Stimulated activated naive CD4-positive, alpha-beta T cell treated with Interleukin-2 at 50 U/mL for 16 hours (primary cell): ENCODE results near the gene HOXA7.

Source experiments
- DNase-seq: peaks from one replicate; lab custom pipeline; 2025; lab: John Stamatoyannopoulos, UW

Gene HOXA7

DNA sequence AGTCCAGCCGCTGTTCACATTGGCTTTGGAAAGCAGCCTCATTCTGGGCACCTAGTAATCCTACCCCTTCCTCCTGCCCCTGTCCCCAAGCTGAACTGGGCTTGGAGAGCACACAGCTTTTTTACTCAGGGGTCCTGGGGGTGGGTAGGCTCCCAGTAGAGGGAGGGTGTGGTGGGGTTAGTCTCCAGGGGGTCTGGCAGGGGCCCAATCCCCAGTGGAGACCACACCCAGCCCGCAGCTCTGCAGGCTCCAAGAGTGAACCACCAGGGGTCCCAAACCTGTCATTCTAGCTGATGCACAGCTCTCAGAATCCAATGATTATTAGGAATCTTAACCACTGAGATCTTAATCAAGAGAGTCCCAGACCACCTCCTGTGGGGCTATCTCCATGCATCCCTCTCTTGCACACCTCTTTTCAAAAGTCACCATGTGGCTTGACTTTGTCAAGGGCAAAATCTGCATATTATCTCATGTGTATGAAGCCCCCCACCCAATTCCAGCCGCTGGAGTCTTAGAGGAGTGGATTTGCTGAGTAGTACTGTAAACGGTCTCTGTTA, 25.9 kb upstream of the HOXA7 start:
- no peak for DNase-seq

DNA sequence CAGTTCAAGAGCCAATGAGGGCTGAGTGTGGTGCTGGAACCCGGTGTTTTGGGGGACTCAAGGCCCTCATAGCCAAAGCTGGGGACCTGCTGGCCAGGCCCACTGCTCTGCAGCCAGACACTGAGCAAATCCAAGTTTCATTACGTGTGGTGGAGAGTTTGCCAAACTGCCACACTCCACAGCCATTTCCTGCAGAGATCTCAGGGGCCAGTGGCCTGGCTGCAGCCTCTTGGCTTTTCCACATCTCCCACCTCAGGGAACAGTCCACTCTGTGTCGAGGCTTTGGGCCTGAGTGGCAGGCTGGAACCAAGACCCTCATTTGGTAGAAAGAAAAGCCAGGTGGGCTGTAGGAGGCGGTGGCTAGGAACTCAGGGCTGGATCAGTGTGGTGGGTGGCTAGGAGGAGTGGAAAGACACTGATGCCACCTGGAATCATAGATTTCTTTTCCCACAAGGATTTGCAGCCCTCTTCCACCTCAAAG, 25.4 kb upstream of the HOXA7 start:
- DNase-seq = no peak

DNA sequence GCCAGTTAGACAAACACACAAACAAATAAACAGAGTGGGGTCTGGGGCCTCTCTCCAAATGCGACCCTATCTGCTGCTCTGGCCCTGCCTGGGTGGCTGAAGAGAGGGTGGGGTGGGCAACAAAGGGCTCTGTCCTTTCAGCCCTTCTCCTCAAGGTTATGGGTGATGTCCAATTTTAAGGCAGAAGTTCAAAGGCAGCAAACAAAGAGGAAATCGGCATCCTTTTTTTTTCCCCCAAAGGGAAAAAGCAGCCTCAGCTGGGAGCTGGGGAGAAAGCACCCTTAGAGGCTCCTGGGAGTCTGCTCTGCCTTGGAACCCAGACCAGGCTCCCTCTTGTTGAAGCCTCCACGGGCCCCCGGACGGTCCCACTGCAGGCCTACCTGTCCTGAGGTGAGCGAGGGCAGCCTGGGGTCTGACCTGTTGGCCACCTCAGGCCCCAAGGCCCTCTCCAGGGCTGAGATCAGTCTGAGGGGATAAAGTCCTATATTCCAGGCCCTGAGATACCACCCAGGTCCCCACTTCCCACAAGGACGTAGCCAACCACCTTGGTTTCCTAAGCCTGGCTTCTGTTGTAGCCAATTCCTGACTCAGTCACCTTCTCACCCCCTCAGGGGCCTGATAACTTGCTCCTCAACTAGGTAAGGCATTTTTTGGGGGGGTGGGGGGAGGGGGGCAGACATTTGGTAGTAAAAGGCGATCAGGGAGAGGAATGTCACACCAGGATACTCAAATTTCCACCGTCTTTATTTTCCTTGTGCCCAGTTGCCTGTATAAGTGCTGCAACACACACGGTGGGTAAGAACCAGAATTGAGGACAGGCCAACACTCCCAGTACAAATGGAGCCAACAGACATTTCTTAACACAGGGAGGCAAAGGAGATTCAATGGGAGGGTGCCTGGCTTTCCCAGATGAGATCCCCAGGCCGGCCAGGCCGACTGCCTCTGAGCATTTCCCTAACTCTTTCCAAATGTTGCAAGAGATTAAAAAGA, 24.3 kb upstream of the HOXA7 start:
- DNase-seq = no peak

DNA sequence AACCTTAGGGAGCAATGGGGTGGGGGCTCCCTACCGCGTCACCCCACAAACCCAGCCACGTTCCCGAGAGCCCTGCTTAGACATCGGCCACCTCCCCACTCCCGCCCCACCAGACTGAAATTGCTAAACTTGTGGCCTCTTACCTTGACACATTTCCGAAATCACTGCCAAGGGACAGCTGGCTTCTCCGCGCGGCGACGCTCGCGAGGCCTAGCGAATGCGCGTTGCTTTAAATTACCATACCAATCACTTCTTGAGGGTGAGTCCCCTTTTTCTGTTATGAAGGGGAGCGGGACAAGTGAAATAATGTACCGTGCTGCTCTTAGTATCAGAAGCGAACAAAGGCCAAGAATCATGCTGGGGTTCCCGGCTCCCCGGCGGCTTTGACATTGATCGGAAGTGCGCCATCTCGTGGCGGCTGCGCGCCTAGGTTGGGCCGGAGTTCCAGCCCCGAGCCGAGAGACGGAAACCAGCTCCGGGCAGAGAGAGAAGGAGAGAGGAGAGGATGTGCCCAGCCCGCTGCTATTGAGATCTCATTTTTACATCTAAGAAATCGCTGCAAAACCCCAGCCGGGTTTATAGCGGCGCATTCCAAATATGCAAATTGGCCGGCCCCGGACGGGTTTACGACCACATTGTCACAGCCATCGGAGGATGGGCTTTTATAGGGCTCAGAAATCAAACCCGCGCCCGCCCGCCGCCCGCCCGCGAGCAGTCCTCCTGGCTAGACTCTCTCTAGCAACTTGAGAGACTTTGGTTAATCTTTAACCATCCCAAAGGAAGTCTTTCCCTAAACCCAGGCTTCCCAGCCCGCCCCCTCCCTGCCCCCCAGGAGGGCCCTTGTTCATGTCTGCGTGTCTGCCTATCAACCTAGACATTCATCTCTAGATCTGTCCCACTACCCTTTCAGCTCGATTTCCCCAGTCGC, 23.3 kb upstream of the HOXA7 start:
- DNase-seq = peak; percentile 36

DNA sequence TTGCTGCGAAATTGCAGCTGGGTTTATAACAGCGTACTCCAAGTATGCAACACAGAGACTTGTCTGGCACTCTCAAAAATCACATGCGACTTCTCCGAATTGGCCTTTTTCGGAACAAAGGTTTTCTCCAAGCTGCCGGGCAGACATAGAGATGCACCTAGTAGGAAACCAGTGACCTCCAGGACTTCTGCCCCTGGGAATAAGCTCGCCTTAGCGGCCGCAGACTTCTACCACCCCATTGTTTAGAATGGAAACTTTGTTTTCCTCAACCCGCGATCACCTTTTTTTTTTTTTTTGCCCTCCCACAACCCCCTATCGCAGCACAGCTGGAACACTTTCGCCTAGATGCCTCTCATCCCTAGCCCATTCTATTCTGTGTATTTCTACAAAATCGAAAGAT, 22.6 kb upstream of the HOXA7 start:
- DNase-seq = no peak

DNA sequence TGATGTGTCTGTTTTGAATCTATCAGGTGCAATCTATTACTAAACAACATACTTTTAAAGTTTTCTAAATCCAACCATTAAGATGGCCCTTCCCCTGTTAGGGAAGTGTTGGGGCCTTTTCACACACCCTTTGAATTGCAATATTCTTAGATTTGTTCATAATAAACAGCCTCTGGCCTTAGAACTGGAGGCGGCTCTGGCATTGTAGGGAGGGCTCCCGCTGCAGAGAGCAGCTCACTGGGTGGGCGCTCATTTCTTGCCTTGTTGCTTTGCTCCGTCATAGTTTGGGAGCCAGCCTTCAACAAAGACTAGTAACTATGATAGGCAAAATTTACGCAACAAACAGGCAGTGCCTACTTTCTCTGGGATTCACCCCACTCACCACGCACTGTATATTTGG, 21.9 kb upstream of the HOXA7 start:
- no peak for DNase-seq

DNA sequence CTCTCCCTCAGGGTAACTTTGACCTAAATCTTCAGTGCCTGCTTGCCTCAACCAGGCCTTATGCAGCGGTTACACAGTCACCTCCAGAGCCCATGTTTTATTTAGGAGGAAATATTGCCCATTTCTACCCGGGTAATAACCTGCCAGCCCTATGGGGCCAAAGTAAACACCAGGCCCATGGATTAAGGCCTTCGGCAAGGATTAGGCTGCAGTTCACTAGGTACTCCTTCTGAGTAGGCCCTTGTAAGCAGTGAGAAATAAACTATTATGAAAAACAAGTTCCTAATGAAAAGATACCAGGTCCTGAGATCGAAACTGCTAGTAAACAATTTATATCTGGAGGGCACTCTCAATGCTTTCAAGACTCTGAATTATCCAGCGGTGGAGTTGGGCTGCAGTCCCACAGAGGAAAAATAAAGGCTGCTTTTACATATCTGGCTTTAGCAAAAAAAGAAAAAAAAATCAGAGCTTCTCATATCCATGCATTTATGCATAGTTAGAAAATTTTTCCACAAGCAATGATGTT, 21.4 kb upstream of the HOXA7 start:
- DNase-seq = no peak

DNA sequence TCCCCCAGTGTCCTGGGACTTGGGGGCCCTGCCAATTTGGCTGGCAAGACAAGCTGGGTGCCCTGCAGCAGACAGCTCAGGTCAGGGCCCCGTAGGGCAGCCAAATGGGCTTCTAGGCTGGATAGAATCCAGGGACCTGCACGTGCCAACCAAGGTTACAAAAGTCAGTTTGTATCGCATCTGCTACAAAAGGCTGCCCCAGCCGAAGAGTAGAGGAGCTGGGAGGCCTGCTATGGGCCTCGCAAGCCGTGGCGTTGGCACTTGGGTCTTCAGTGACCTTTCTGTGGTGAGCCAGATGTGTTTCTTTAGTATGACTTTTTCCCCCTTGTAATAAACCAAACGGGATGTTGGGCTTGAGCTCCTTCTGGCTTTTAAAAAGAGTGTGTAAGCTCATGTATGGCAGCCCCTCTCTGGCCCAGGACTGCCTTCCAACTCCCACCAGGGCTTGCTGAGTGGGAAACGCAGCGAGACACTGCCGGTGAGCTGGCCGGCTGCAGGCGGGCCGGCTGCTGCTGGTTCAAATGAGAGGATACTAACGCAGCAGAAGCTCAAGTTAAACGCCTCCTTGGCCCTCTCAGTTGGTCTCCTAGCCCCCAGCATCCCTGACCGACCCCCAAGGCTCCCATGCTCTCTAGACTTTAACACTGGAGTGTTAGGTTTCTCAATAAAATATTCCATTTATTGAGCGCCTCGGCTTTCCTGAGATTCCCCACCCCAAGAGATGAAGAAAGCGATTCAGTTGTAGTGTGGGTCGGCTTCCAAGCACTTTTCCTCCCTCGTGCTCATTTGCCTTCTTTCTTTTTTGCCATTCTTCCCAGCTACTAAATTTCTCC, 20.7 kb upstream of the HOXA7 start:
- no peak for DNase-seq

DNA sequence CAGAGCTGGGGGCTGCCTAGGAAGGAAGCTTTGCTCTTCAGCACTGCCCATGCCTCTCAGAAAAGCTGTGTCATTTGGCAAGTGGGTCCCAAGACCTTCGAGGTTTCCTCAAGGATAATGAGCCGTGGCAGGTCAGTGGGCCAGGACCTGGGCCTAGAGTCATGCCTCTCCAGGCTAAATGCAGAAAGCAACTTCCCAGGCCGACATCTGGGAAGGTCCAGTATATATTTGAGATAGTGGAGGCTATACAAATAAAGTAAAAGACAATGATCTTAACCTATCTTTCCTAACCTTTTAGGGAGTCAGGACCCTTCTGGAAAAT, 20.0 kb upstream of the HOXA7 start:
- DNase-seq = no peak

DNA sequence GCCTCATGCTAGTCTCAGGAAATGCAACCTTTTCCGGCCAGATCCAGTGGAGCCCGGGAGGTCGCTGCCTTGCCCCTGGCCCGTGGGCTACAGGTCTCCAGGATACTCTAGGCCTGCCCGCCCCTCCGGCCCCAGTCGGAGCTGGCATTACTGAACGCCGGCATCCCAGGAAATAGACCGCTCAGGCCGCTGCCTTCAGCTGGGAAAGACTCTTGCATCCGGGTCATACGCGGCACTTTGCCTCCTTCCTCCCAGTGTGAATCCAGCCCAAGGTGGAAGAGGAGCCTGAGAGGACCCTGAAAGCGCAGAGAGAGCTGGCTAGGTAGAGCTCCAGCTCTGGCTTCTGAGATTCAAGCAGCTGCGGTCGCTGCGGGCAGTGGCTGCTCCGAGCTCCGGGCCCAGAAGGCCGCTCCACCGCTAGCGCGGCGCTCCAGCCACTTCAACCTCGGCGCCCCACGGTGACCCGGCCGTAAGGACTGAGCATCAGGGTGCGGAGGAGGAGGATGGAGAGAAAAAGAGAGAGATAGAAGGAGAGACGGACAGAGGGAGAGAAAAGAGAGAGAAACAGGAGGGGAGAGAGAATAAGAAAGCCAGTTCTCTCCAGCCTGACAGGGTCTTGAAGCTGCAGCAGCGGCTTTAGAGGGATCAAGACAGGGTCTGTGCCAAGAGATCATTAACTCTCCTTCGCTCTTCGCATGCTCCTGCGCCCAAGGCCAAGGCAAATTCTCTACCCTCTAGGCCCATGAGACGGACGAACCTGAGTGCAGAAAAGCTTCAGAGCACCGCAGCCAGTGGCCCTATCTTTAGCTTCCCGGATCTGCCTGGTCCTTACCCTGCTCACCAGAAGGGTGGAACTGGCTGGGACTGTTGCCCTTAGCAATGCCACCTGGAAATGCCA, 19.4 kb upstream of the HOXA7 start:
- no peak for DNase-seq

DNA sequence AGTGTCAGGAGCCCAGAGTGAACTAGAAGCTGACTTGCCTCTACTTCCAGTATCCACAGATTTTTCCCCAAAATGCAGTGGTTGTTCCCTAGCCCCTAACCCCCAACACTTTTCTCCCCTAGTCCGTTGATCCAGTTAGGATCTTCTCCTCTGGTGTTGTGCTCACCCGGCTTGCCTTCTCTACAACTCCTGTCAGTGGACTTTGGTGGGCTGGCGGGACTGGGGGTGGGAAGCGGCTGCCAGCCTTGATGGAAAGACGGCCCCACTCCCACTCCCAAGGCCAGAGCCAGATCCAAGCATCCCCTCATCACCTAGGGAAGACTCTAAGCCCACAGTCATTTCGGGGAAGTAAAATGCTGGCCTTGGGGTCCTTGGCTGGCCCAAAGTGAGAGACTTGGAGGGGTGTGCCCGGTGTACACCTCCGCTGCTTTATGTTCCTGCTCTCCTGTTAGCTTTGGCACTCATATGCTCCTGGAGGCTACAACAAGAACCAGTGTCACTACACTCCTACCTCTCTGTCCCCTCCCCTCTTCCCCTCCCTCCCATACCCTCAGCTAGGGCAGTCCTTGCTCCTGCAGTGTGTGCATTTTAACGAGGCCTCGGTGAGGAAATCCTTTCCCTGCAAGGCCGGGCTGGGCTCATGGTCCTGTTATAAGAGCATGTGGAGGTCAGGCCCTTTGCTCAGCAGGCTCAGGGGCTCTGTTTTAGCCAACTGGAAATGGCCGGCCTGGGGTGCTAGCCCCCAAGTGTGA, 18.6 kb upstream of the HOXA7 start:
- DNase-seq = no peak

DNA sequence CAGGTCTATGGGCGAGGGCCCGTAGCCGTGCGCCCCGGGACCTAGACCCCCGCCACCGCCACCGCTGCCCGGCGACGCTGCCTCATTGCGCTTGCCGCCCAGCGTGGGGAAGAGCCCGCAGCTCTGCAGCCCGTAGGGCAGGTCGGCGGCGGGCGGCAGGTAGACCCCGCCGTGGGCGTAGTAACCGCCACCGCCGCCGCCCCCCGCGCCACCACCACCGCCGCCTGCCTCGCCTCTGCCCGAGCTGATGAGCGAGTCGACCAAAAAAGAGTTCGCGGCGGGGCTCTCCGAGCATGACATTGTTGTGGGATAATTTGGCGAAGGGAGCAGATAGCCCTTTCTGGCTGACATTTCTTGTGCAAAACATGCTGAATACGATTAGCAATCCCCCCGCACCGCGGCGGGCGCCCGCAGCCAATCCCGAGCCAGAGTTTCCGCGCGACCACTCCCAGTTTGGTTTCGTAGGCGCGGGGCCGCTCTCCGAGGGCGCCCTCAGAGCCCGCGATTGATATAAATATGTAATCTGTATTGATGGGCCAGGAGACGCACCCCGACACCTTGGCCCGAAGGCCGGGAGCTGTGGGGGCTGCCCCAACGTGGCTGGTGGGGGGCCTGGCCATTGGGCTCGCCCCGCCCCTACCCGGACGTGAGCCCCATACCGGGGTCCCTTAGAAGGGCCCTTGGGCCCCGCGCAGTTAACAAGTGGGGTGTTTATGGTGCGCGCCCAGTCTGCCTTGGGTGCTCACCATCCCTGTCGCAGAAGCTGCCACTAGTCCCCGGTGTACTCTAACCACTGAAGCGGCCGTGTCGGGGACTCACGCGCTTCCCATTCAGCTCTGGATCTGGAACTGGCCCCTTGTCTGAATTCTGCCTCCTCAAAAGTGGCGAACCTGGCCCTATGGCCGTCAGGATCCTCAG, 17.7 kb upstream of the HOXA7 start, which contains the start of gene HOXA10:
Gene HOXA10 (minus strand): TSS at position 365 of the 918 bp plus-strand sequence. CDS start 14 bp downstream, at position 351.
- DNase-seq = no peak

DNA sequence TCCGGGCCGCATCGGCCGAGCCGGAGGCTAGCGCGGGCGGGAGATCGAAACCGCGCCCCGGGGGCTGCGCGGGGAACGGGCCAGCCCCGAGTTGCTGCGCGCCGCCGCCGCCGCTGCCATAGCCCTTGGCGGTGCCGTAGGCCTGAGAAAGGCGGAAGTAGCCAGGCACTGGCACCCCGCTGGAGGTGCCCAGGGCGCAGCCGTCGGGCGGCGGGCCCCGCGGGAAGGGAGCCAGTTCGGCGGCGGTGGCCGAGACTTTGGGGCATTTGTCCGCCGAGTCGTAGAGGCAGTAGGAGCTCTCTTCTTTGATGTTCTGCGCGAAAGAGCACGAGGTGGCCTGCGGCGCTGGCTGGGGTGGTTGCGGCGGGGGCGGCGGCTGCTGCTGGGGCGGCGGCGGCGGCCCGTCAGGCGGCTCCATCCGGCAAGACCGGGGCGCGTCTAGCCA, 17.1 kb upstream of the HOXA7 start:
- DNase-seq = no peak

DNA sequence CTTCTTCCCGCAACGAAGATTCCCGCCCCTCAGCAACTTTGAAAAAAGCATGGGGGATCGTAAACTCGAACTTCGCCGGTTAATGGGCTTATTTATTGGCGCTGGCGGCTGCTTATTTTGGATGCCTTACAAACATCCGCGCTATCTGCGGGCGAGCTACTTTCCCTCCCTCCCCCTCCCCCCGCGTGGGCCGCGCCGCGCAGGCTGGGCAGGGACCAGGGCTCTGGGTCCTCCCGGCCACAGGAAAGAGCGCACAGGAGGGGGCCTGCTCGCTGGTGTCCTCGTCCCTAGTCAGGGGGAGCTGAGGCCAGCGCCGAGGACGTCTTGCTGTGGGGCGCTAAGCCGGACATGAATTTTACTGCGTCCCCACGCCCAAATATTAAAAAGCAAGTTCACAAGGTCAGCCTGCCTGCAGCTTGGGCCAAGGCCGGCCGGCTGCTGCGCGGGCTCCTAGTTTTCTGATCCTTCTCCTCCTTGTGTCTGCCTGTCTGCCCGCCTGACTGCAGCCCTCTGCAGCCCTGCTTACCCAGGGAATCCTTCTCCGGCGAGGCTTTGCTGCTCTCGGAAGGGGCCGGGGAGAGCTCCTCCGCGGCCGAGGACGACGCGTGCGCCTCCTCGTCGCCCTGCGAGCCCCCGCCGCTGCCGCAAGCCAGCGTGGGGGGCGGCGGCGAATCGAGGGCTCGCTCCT, 16.5 kb upstream of the HOXA7 start:
- DNase-seq = no peak

DNA sequence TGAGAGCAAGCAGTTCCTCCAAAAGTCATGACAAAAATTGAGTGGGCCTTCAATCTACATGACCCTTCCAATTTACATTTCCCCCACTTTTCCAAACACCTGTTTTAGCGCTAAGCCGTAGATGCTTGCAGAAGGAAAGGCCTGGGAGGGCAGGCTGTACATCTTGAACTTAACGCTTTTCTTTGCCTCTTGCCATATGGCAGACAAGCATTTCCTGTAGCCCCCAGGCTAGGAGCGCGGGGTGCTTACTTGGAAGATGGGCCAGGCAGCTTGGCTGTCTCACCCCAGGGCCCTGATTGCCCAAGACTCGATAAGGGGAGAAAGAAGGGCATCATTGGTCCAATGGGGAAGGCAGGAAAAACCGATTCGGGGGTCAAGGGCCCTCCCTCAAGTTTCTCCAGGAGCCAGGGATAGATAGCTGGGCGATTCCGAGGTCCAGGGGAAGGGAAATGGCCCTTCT, 15.9 kb upstream of the HOXA7 start:
- no peak for DNase-seq

DNA sequence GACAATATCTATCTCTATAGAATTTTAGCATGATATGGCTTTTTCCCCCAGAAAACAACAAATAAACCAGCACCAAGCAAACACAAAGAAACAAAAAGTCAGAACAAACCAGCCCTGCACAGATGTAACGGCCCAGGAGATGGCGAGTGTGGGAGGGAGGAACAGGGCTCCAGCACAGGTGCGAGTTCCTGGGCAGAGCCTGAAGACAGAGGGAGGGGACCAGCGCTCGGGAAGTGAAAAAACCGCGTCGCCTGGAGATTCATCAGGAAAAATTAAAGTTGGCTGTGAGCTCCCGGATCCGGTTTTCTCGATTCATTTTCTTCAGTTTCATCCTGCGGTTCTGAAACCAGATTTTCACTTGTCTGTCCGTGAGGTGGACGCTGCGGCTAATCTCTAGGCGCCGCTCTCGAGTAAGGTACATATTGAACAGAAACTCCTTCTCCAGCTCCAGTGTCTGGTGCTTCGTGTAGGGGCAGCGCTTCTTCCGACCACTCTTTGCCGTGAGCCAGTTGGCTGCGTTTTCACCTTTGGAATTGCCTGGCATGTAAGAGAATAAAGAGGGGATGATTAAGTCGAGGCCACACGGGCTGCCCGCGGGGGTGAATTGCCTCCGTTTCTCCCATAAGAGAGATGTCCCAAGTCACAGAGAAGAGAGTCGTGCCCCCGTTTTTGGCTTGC, 15.3 kb upstream of the HOXA7 start:
- no peak for DNase-seq

DNA sequence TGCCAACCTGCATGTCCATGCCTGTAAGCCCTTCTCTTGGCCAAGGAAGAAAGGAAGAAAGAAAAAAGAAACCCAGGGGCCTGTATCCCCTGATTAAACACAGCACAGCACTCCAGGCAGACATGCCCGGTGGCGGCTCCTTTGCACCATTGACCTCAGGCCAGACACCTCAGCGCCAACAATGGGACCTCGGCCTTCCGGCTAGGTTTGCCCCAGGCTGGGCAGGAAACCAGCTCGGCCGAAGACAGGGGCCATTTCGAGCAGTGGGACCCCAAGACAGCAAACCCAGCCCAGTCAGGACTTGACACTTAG, 14.8 kb upstream of the HOXA7 start:
- DNase-seq = no peak
